GM21786 (cell line): Measurements from ENCODE around the gene BABAM2.
"Not testable (repeated sequence)": the region's sequence is repeated elsewhere in the genome, so short reads cannot be mapped to it uniquely, and the experiment has no call there.

Experiments
- ATAC-seq: cut with Tn5 transposase; IDR thresholded peaks from one replicate; pipeline ENCODE4 v1.9.1; 2021; ENCODE audit not compliant: unreplicated experiment

The BABAM2 gene

GRCh38 chr2:28231110-28231631 is 340.6 kb downstream of the BABAM2 start:
- ATAC-seq, result no peak

- ATAC-seq, result no peak
These were observed 341.8 kb downstream of the BABAM2 start for GRCh38 chr2:28232295-28232694.

GRCh38 chr2:28233164-28233676 is 342.7 kb downstream of the BABAM2 start:
- no peak for ATAC-seq

- no peak for ATAC-seq
These were observed 344.3 kb downstream of the BABAM2 start for GRCh38 chr2:28234807-28235206.

GRCh38 chr2:28239207-28239606 is 348.7 kb downstream of the BABAM2 start:
- no peak for ATAC-seq

- no peak for ATAC-seq
These were observed 350.4 kb downstream of the BABAM2 start for GRCh38 chr2:28240937-28241336.

- ATAC-seq, result no peak
These were observed 356.8 kb downstream of the BABAM2 start for GRCh38 chr2:28247290-28247689.

- no peak for ATAC-seq
These were observed 357.2 kb downstream of the BABAM2 start for GRCh38 chr2:28247734-28248133.

- ATAC-seq, result no peak
These were observed 358.0 kb downstream of the BABAM2 start for GRCh38 chr2:28248511-28248910.

GRCh38 chr2:28250006-28250405 is 359.5 kb downstream of the BABAM2 start:
- no peak for ATAC-seq

GRCh38 chr2:28251337-28251736 is 360.8 kb downstream of the BABAM2 start:
- ATAC-seq, result no peak

- ATAC-seq, result peak; percentile 93
These were observed 361.8 kb downstream of the BABAM2 start for GRCh38 chr2:28252311-28252710.

GRCh38 chr2:28253543-28253942 is 363.0 kb downstream of the BABAM2 start:
- no peak for ATAC-seq

GRCh38 chr2:28255231-28255630 is 364.7 kb downstream of the BABAM2 start:
- not testable (repeated sequence) for ATAC-seq

- no peak for ATAC-seq
These were observed 366.7 kb downstream of the BABAM2 start for GRCh38 chr2:28257182-28257581.

- ATAC-seq, result not testable (repeated sequence)
These were observed 368.7 kb downstream of the BABAM2 start for GRCh38 chr2:28259226-28259625.

GRCh38 chr2:28263690-28264089 is 373.2 kb downstream of the BABAM2 start:
- no peak for ATAC-seq

GRCh38 chr2:28267282-28267681 is 376.8 kb downstream of the BABAM2 start:
- no peak for ATAC-seq

GRCh38 chr2:28268386-28268785 is 377.9 kb downstream of the BABAM2 start:
- no peak for ATAC-seq

- ATAC-seq, result no peak
These were observed 378.7 kb downstream of the BABAM2 start for GRCh38 chr2:28269019-28269784.

GRCh38 chr2:28270456-28271152 is 380.1 kb downstream of the BABAM2 start:
- no peak for ATAC-seq
